ENCODE data around the gene SLC14A1. TPM values are rescaled to one million over a fixed set of nuclear protein-coding genes. Genes with fewer than 3 reads are reported as not detected.
A peak's percentile ranks its signal among the peaks of the same experiment; 100 is the strongest.

Gene SLC14A1
- total RNA-seq, 1 experiment from 2014 or later, result 43.4 TPM

GRCh38 chr18:45722899-45723298, 1.1 kb upstream of the SLC14A1 start:
- DNase-seq (ENCODE audit: low read depth), result peak; percentile 79

GRCh38 chr18:45724601-45725000, 620 bp downstream of the SLC14A1 start:
- DNase-seq (ENCODE audit: low read depth), result peak; percentile 45

GRCh38 chr18:45725336-45725735, 1.4 kb downstream of the SLC14A1 start:
- no peak for DNase-seq (ENCODE audit: low read depth)

GRCh38 chr18:45726603-45727002, 2.6 kb downstream of the SLC14A1 start:
- peak; percentile 31 for DNase-seq (ENCODE audit: low read depth)

- DNase-seq (ENCODE audit: low read depth), result no peak
Observed at GRCh38 chr18:45727068-45727467, 3.1 kb downstream of the SLC14A1 start.

GRCh38 chr18:45728336-45729010, 4.5 kb downstream of the SLC14A1 start:
- DNase-seq (ENCODE audit: low read depth), result peak; percentile 73

GRCh38 chr18:45730832-45731575, 7.0 kb downstream of the SLC14A1 start:
- DNase-seq (ENCODE audit: low read depth), result peak; percentile 51

- DNase-seq (ENCODE audit: low read depth), result no peak
Observed at GRCh38 chr18:45731716-45732115, 7.7 kb downstream of the SLC14A1 start.

GRCh38 chr18:45733535-45733934, 9.6 kb downstream of the SLC14A1 start:
- DNase-seq (ENCODE audit: low read depth), result no peak

- DNase-seq (ENCODE audit: low read depth), result no peak
Observed at GRCh38 chr18:45734505-45734904, 10.5 kb downstream of the SLC14A1 start.

GRCh38 chr18:45734944-45735343, 11.0 kb downstream of the SLC14A1 start:
- DNase-seq (ENCODE audit: low read depth), result no peak

- DNase-seq (ENCODE audit: low read depth), result no peak
Observed at GRCh38 chr18:45738660-45739059, 14.7 kb downstream of the SLC14A1 start.

- DNase-seq (ENCODE audit: low read depth), result no peak
Observed at GRCh38 chr18:45739268-45739667, 15.3 kb downstream of the SLC14A1 start.

- no peak for DNase-seq (ENCODE audit: low read depth)
Observed at GRCh38 chr18:45739848-45740247, 15.9 kb downstream of the SLC14A1 start.

GRCh38 chr18:45741056-45741455, 17.1 kb downstream of the SLC14A1 start:
- no peak for DNase-seq (ENCODE audit: low read depth)

GRCh38 chr18:45745817-45746461, 22.0 kb downstream of the SLC14A1 start:
- no peak for DNase-seq (ENCODE audit: low read depth)

- no peak for DNase-seq (ENCODE audit: low read depth)
Observed at GRCh38 chr18:45748501-45748900, 24.5 kb downstream of the SLC14A1 start.

- no peak for DNase-seq (ENCODE audit: low read depth)
Observed at GRCh38 chr18:45749918-45750689, 26.1 kb downstream of the SLC14A1 start.

GRCh38 chr18:45751766-45752165, 27.8 kb downstream of the SLC14A1 start:
- no peak for DNase-seq (ENCODE audit: low read depth)

GRCh38 chr18:45752681-45753080, 28.7 kb downstream of the SLC14A1 start:
- DNase-seq (ENCODE audit: low read depth), result peak; percentile 31

- no peak for DNase-seq (ENCODE audit: low read depth)
Observed at GRCh38 chr18:45753286-45753685, 29.3 kb downstream of the SLC14A1 start.

GRCh38 chr18:45755934-45756333, 32.0 kb downstream of the SLC14A1 start:
- DNase-seq (ENCODE audit: low read depth), result peak; percentile 92
